Measurements from ENCODE around the gene L3MBTL1.
"Not testable (repeated sequence)": the region's sequence is repeated elsewhere in the genome, so short reads cannot be mapped to it uniquely, and the experiment has no call there.

Gene L3MBTL1

DNA sequence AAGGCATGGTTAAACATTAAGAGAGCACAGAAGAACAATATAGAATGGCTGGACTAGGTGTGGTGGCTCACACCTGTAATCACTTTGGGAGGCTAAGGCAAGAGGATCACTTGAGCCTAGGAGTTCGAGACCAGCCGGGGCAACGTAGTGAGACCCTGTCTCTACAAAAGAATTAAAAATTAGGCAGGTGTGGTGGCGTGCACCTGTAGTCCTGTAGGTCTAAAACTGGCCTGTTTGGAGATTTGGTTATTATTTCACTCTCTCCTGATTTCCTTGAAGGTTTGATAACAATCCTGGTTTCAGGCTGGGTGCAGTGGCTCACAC, 34.2 kb upstream of the L3MBTL1 start:
- H3K4me3 Mint-ChIP-seq = no peak overlapping the region
- H3K36me3 Mint-ChIP-seq (ENCODE audit: low read depth) = peaks cover 7% of the 10 kb centered on the region
- H3K9me3 Mint-ChIP-seq = no peaks in the 10 kb centered on the region
- no peak overlapping the region for H3K27ac Mint-ChIP-seq
- no peaks in the 10 kb centered on the region for H3K27me3 Mint-ChIP-seq
- no peaks in the 10 kb centered on the region for H3K4me1 Mint-ChIP-seq (ENCODE audit: low read depth)

DNA sequence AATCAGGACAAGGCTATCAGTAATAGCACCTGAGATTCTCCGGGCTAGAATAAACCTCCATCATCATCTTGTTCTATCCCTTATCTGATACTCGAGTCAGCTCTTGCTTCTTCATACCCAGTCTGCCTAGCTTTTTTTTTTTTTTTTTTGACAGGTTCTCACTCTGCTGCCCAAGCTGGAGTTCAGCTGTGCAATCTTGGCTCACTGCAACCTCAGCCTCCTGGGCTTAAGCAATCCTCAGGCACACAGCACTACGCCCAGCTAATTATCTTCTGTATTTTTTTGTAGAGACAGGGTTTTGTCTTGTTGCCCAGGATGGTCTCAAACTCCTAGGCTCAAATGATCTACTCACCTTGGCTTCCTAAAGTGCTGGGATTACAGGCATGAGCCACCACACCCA, 30.3 kb upstream of the L3MBTL1 start:
- Mint-ChIP-seq H3K27ac (no peak overlapping the region), H3K4me1 (ENCODE audit: low read depth) (no peaks in the 10 kb centered on the region), H3K27me3 (no peaks in the 10 kb centered on the region), H3K36me3 (ENCODE audit: low read depth) (no peaks in the 10 kb centered on the region), H3K4me3 (no peak overlapping the region), H3K9me3 (no peaks in the 10 kb centered on the region)

DNA sequence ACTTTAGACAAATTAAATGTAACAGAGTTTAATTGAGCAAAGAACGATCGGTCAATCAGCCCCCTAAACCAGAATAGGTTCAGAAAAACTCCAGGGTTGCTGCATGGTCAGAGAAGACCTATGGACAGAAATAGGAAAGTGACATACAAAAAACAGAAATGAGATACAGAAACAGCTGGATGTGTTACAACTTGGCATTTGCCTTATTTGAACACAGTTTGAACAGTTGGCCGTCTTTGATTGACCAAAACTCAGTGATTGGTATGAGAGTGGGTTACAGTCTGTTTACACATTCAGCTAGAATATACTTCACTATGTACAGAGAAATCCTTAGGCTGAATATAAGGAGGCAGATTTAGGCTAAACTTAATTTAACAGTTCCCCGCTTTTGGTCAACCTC, 29.9 kb upstream of the L3MBTL1 start:
- Mint-ChIP-seq H3K4me1 (ENCODE audit: low read depth) (no peaks in the 10 kb centered on the region), H3K27me3 (no peaks in the 10 kb centered on the region), H3K36me3 (ENCODE audit: low read depth) (no peaks in the 10 kb centered on the region), H3K27ac (no peak overlapping the region), H3K9me3 (no peaks in the 10 kb centered on the region), H3K4me3 (no peak overlapping the region)

DNA sequence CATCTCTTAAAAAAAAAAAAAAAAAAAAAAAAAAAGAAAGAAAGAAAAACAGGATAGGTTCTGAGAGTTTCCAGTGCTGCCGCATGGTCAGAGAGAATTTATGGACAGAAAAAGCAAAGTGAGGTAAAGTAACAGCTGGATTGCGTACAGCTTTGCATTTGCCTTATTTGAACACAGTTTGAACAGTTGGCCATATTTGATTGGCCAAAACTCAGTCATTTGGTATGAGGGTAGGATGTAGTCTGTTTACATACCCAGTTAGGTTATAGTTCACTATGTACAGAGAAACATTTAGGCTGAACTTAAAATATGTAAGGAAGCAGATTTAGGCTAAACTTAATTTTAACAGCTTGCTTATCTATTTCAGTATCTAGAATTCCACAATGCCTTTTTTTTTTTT, 17.5 kb upstream of the L3MBTL1 start:
- Mint-ChIP-seq H3K4me3 (no peak overlapping the region), H3K9me3 (peaks cover 8% of the 10 kb centered on the region), H3K27me3 (peaks cover 9% of the 10 kb centered on the region), H3K4me1 (ENCODE audit: low read depth) (peaks cover 3% of the 10 kb centered on the region), H3K36me3 (ENCODE audit: low read depth) (peaks cover 9% of the 10 kb centered on the region), H3K27ac (no peak overlapping the region)

- Mint-ChIP-seq H3K4me1 (ENCODE audit: low read depth) (peaks cover 3% of the 10 kb centered on the region), H3K36me3 (ENCODE audit: low read depth) (peaks cover 9% of the 10 kb centered on the region), H3K27ac (no peak overlapping the region), H3K4me3 (no peak overlapping the region), H3K9me3 (peaks cover 8% of the 10 kb centered on the region), H3K27me3 (peaks cover 9% of the 10 kb centered on the region)
Observed at GRCh38 chr20:43492101-43492500, 15.4 kb upstream of the L3MBTL1 start.

- H3K27ac Mint-ChIP-seq = no peak overlapping the region
- no peak overlapping the region for H3K4me3 Mint-ChIP-seq
- H3K9me3 Mint-ChIP-seq = no peaks in the 10 kb centered on the region
- no peaks in the 10 kb centered on the region for H3K36me3 Mint-ChIP-seq (ENCODE audit: low read depth)
- peaks cover 3% of the 10 kb centered on the region for H3K4me1 Mint-ChIP-seq (ENCODE audit: low read depth)
- peaks cover 9% of the 10 kb centered on the region for H3K27me3 Mint-ChIP-seq
Observed at GRCh38 chr20:43495388-43495787, 12.1 kb upstream of the L3MBTL1 start.

DNA sequence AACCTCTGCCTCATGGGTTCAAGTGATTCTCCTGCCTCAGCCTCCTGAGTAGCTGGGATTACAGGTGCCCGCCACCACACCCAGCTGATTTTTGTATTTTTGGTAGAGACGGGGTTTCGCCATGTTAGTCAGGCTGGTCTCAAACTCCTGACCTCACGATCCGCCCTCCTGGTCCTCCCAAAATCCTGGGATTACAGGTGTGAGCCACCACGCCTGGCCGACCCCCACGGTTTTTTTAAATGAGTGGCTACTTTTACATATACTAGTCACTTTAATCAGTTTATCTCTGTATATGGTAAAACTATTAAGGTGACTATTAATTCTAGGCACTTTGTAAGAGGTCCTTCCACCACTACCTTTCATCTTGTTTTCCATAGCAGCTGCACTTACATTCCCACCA, 5.5 kb upstream of the L3MBTL1 start:
- H3K27ac Mint-ChIP-seq; H3K36me3 Mint-ChIP-seq (ENCODE audit: low read depth): not testable (repeated sequence)

DNA sequence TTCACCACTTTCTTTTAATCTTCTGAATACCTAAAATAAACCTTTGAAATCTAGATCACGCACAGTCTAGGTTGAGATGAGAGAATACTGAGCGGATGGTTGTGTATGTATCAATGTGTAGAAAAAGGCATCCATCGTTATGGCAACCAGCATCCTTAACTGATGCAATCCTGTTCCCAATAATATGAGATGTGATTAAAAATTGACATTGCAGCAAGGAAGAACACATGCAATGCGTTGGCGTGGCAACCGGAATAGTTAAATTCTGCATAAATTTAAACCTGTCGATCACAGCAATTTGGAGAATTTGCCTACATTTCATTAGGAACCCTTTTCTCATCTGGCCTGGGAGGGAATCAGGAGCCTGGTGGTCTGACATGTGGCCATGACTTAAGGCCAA, 1.3 kb upstream of the L3MBTL1 start:
- Mint-ChIP-seq H3K27ac (no peak overlapping the region), H3K4me1 (ENCODE audit: low read depth) (no peaks in the 10 kb centered on the region), H3K9me3 (no peaks in the 10 kb centered on the region), H3K36me3 (ENCODE audit: low read depth) (no peaks in the 10 kb centered on the region), H3K4me3 (no peak overlapping the region), H3K27me3 (peaks cover 39% of the 10 kb centered on the region)

More for the DNA sequence above, 5.5 kb upstream of the L3MBTL1 start:
- not testable (repeated sequence) for H3K4me1 Mint-ChIP-seq (ENCODE audit: low read depth); H3K4me3 Mint-ChIP-seq; H3K9me3 Mint-ChIP-seq
- peaks cover 30% of the 10 kb centered on the region for H3K27me3 Mint-ChIP-seq

DNA sequence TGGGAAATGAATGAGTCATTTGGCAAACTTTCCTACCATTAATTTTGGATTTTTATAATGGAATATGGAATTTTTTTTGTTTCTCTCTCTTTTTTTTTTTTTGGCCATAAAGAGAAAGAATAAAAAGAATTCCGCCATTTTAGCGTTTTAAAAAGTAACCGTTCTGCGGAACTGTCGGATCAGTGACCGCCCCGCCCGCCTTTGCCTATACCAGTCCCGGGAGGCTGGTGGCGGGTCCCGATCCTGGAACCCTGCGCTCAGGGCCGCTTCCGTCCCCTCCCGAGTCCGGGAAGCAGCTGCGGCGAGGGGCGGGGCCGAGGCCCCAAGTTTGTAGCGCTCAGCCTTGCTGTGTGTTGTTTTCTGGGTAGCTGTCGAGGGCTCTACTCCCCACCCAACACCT, 609 bp downstream of the L3MBTL1 start:
- Mint-ChIP-seq H3K27ac (no peak overlapping the region), H3K4me1 (ENCODE audit: low read depth) (no peaks in the 10 kb centered on the region), H3K9me3 (no peaks in the 10 kb centered on the region), H3K27me3 (peaks cover 38% of the 10 kb centered on the region), H3K36me3 (ENCODE audit: low read depth) (no peaks in the 10 kb centered on the region), H3K4me3 (peak overlapping the region; percentile 57)

DNA sequence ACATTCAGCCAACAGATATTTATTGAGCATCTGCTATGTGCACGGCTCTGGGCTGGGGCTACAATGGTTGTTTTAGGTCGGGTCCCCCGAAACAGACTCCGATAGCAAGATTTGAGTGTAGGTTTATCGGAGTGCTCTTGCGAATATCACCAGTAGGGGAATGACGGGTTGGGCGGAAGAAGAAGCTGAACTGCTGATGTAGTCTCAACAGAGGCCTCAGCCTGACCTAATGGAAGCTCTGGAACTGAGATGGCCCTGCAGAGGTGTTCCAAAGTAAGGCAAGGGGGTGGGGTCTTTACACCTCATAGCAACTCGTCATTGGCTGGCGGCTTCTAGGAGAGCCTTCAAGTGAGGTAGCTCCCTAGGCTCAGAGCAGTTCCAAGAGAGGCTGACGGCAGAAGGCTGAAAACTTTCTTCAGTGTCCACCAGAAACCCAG, 1.1 kb downstream of the L3MBTL1 start:
- H3K27ac Mint-ChIP-seq = no peak overlapping the region
- H3K27me3 Mint-ChIP-seq = peaks cover 38% of the 10 kb centered on the region
- no peaks in the 10 kb centered on the region for H3K36me3 Mint-ChIP-seq (ENCODE audit: low read depth)
- no peaks in the 10 kb centered on the region for H3K9me3 Mint-ChIP-seq
- H3K4me1 Mint-ChIP-seq (ENCODE audit: low read depth) = no peaks in the 10 kb centered on the region
- peak overlapping the region; percentile 57 for H3K4me3 Mint-ChIP-seq

DNA sequence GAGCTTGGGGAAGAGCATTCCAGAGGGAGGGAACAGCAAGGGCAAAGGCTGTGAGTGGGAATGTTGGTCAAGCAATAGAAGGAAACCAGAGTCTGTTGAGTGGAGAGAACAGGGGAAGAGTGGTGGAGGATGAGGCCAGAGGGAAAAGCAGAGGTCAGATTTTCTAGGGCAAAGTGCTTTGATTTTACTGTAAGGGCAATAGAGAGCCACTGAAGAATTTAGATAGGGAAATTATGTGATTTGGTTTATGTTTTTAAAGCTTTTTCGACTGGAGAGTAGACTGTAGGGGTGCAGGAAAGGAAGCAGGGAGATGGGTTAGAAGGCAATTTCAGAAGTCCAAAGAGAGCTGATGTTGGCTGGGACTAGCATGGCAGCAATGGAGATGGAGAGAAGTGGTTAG, 4.4 kb downstream of the L3MBTL1 start:
- H3K27me3 Mint-ChIP-seq = peaks cover 13% of the 10 kb centered on the region
- no peaks in the 10 kb centered on the region for H3K36me3 Mint-ChIP-seq (ENCODE audit: low read depth)
- no peak overlapping the region for H3K4me3 Mint-ChIP-seq
- no peak overlapping the region for H3K27ac Mint-ChIP-seq
- no peaks in the 10 kb centered on the region for H3K9me3 Mint-ChIP-seq
- H3K4me1 Mint-ChIP-seq (ENCODE audit: low read depth) = no peaks in the 10 kb centered on the region

DNA sequence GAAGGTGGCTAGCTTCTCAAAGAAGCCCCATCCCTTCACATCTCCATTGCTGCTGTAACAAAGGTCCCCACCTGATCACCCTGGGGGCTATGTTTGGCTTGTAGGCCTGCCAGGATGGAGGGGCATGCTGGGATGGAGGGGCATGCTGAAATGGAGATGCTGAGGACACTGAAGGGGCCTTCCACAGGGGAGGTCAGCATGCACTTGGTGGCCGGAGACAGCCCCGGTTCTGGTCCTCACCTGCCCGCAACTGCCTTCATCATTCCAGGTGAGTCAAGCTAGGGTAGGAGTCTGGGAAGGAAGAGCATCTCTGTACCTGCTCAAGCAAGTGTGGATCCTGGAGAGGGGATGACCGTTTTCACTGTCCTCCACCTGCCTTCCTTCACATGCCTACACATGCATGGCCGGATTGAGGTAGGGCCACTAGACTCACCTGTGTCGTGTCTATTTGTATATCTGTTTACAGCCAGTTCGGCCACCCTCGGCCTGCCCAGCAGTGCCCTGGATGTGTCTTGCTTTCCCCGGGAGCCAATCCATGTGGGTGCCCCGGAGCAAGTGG, 6.0 kb downstream of the L3MBTL1 start:
- peak overlapping the region; percentile 91 for H3K4me3 Mint-ChIP-seq
- H3K27me3 Mint-ChIP-seq = peaks cover 7% of the 10 kb centered on the region
- no peaks in the 10 kb centered on the region for H3K36me3 Mint-ChIP-seq (ENCODE audit: low read depth)
- no peaks in the 10 kb centered on the region for H3K9me3 Mint-ChIP-seq
- peak overlapping the region; percentile 31 for H3K27ac Mint-ChIP-seq
- H3K4me1 Mint-ChIP-seq (ENCODE audit: low read depth) = no peaks in the 10 kb centered on the region

GRCh38 chr20:43513931-43514647, 6.6 kb downstream of the L3MBTL1 start:
- H3K27me3 Mint-ChIP-seq = peaks cover 4% of the 10 kb centered on the region
- no peaks in the 10 kb centered on the region for H3K9me3 Mint-ChIP-seq
- H3K36me3 Mint-ChIP-seq (ENCODE audit: low read depth) = no peaks in the 10 kb centered on the region
- no peaks in the 10 kb centered on the region for H3K4me1 Mint-ChIP-seq (ENCODE audit: low read depth)
- H3K4me3 Mint-ChIP-seq = peak overlapping the region; percentile 91
- H3K27ac Mint-ChIP-seq = peak overlapping the region; percentile 96

DNA sequence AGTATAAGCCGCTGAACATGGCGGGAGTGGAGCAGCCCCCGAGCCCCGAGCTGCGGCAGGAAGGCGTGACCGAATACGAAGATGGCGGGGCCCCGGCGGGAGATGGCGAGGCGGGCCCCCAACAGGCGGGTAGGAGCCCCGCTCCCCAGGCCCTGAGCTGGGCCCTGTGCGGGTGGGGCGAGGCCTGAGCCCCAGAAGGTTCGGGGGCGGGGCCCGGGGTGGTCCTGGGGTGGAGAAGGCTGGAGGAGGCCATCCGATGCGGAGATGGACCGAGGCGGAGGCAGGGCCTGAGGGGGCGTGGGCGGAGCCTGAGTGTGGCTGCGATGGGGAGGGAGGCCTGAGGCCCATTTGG, 7.1 kb downstream of the L3MBTL1 start:
- Mint-ChIP-seq H3K4me3 (peak overlapping the region; percentile 91), H3K27ac (peak overlapping the region; percentile 96), H3K9me3 (no peaks in the 10 kb centered on the region), H3K4me1 (ENCODE audit: low read depth) (no peaks in the 10 kb centered on the region), H3K36me3 (ENCODE audit: low read depth) (no peaks in the 10 kb centered on the region), H3K27me3 (peaks cover under 1% of the 10 kb centered on the region)

DNA sequence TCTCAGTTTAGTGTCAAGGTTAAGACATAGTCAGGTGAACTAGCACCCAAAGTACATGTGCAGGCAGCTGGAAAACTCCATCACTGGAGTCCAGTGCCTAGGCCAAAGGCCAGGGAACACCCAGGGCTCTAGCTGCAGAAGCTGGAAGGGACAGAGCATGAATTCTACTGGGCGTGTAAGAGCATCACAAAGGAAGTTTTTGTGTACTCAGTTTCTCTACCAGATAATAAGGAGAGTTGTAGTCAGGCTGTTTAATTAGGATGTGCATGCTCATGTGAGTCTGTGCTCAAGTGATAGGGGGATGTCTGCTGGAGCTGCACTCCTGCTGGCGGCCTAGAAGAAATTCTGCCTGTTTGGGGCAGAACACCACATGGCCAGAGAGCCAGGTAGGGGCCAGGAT, 8.1 kb downstream of the L3MBTL1 start:
- no peak overlapping the region for H3K27ac Mint-ChIP-seq
- H3K4me1 Mint-ChIP-seq (ENCODE audit: low read depth) = no peaks in the 10 kb centered on the region
- H3K36me3 Mint-ChIP-seq (ENCODE audit: low read depth) = no peaks in the 10 kb centered on the region
- H3K27me3 Mint-ChIP-seq = no peaks in the 10 kb centered on the region
- peak overlapping the region; percentile 91 for H3K4me3 Mint-ChIP-seq
- H3K9me3 Mint-ChIP-seq = no peaks in the 10 kb centered on the region

GRCh38 chr20:43516251-43516824, 8.8 kb downstream of the L3MBTL1 start:
- H3K4me1 Mint-ChIP-seq (ENCODE audit: low read depth) = no peaks in the 10 kb centered on the region
- no peaks in the 10 kb centered on the region for H3K9me3 Mint-ChIP-seq
- no peak overlapping the region for H3K27ac Mint-ChIP-seq
- no peaks in the 10 kb centered on the region for H3K27me3 Mint-ChIP-seq
- no peak overlapping the region for H3K4me3 Mint-ChIP-seq
- peaks cover 2% of the 10 kb centered on the region for H3K36me3 Mint-ChIP-seq (ENCODE audit: low read depth)

Measured in stimulated activated naive CD8-positive, alpha-beta T cell treated with anti-CD3 and anti-CD28 coated beads, Interleukin-15, Interleukin-2, amounts not matched to agents 100 ng/mL and 50 ng/mL, for 24 hours (primary cell).